Mammary epithelial cell (primary cell): ENCODE measurements around the gene COL19A1.

Experiments
- CTCF ChIP-seq, 2 donors: IDR thresholded peaks in 1 of 2; conservative IDR thresholded peaks in 1 of 2; 2 replicates each; pipeline ENCODE4 v1.5.1; 2011 to 2012; ENCODE audit warnings: inconsistent platforms in 2 of 2, low read length in 2 of 2, mild to moderate bottlenecking in 2 of 2, control low read depth in 1 of 2, low read depth in 1 of 2; ENCODE audit not compliant: insufficient read depth in 1 of 2; ENCODE audit errors: extremely low read depth in 1 of 2
- EZH2 ChIP-seq: IDR thresholded peaks from 2 replicates; pipeline ENCODE4 v1.6.1; 2012; ENCODE audit warnings: low read length, inconsistent platforms, borderline replicate concordance

GRCh38 chr6:69846770-69847491 lies 19.4 kb upstream of the COL19A1 start:
- no peak for TF ChIP-seq CTCF (conservative IDR thresholded peaks at IDR 0.05 in 1 of 2, IDR thresholded peaks at IDR 0.05 in 1 of 2; ENCODE audit: extremely low read depth in 1 of 2, insufficient read depth in 1 of 2, low read depth in 1 of 2, low read length in 2 of 2)
- TF ChIP-seq EZH2, result no peak
